Activated CD4-positive, alpha-beta T cell treated with anti-CD3 and anti-CD28 coated beads, Interleukin-2, amount 50 U/mL, for 48 hours (primary cell): ENCODE results near the gene IZUMO1.
"Not testable (repeated sequence)": the region's sequence is repeated elsewhere in the genome, so short reads cannot be mapped to it uniquely, and the experiment has no call there.

Source experiments
- DNase-seq, 2 experiments: peaks; one replicate each; pipeline ENCODE4 v3.0.0-alpha.2; 2020

IZUMO1 gene

GRCh38 chr19:48711106-48711662 lies 35.5 kb downstream of the IZUMO1 start:
- DNase-seq = no peak

- no peak for DNase-seq
Observed at GRCh38 chr19:48708471-48708870, 38.2 kb downstream of the IZUMO1 start.

DNA sequence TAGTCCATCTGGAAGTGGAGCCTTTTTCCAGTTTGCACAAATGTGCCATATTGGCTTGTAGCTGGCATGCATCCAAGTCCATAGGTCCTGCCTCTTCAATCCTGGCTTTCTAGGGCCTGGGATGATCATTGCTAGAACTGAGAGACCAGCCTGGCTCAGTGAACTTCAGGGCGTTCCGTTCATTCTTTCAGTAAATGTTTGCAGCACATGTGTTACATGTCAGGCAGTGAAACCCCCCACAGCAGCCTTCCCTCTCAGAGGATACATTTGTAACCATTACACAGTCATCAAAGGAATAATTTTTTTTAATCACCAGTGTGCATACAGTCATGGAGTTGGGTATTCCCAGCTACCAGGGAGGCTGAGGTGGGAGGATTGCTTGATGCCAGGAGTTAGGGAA lies 41.3 kb downstream of the IZUMO1 start:
- no peak for DNase-seq

DNA sequence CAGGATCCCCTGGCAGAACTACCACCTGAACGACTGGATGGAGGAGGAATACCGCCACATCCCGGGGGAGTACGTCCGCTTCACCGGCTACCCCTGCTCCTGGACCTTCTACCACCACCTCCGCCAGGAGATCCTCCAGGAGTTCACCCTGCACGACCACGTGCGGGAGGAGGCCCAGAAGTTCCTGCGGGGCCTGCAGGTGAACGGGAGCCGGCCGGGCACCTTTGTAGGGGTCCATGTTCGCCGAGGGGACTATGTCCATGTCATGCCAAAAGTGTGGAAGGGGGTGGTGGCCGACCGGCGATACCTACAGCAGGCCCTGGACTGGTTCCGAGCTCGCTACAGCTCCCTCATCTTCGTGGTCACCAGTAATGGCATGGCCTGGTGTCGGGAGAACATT lies 43.4 kb downstream of the IZUMO1 start:
- no peak for DNase-seq

- no peak for DNase-seq
Observed at GRCh38 chr19:48702701-48703100, 44.0 kb downstream of the IZUMO1 start.

DNA sequence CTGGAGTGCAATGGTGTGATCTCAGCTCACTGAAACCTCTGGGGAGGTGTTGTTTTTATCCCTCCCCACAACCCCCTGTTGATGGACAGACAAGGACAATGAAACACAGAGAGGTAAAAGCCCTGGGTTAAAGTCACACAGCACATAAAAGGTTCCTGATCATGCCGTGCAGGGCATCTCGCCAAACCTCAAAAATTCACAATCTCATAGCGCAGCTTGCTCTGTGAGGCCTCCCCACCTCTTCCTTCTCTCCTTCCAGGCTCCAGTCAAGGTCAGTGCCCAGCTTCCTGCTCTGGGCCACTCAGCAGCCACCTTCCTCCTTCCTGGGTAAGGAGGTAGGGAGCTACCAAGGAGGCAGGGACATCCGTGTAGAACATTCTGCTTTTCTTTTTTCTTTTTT lies 48.7 kb downstream of the IZUMO1 start:
- no peak for DNase-seq

- DNase-seq = no peak
Observed at GRCh38 chr19:48696353-48697010, 50.2 kb downstream of the IZUMO1 start.

DNA sequence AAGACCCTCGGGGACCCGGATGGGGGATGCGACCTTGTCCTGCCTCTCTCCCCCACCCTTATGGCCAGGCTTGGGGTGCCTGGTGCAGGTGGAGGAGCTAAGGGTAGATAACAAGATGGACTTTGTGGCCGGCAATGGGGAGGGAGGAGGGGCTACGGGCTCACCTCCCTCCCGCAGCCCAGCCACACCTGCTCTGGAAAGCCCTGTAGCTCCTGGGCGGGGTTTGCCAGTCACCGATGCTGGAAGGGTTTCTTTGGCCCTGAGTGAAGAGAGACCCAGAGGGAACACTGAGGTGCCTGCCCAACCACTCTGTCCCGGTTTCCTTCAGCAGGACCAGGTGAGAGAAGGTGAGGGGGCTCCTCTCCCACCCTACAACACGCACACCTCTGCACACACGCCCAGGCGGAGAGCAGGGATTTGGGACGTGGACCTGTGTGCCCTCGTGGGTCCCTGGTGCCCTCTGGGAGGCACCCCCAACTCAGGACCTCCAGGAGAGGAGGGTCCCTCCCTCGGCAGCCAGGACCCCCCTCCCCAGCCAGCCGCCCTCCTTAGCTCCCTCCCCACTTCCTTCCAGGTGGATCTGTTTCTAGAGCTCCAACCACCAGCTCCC lies 50.9 kb downstream of the IZUMO1 start, which contains the start of gene FUT2:
Gene FUT2, plus strand, starts transcription at position 229 of the 610 bp plus-strand sequence. CDS start 6,986 bp downstream, outside the sequence.
- DNase-seq = no peak

DNA sequence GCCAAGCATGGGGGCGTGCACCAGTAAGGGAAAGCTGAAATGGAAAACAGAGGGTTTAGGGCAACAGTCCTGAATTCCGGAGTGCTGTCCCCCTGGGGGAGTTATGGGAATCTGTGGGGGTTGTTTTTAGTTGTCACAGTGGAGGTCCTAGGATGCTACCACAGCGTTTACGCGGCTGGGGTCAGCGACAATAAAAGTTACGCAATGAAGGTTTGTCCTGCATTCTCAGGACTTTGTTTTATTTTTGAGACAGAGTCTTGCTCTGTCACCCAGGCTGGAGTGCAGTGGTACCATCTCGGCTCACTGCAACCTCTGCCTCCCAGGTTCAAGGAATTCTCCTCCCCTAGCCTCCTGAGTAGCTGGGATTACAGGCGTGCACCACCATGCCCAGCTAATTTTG lies 53.1 kb downstream of the IZUMO1 start:
- DNase-seq = not testable (repeated sequence)
